GM21717 (cell line): Measurements from ENCODE around the gene MAP4K1.

Source experiments
- ATAC-seq: cut with Tn5 transposase; IDR thresholded peaks from one replicate; pipeline ENCODE4 v1.9.1; 2021; ENCODE audit warnings: mild to moderate bottlenecking, moderate library complexity; ENCODE audit not compliant: unreplicated experiment

MAP4K1 gene

GRCh38 chr19:38549061-38549460 is 68.7 kb downstream of the MAP4K1 start:
- ATAC-seq = no peak

GRCh38 chr19:38547421-38547820 is 70.3 kb downstream of the MAP4K1 start:
- no peak for ATAC-seq

- ATAC-seq = no peak
These were observed 72.2 kb downstream of the MAP4K1 start for GRCh38 chr19:38545596-38545995.

- no peak for ATAC-seq
These were observed 73.0 kb downstream of the MAP4K1 start for GRCh38 chr19:38544569-38545315.

- no peak for ATAC-seq
These were observed 73.8 kb downstream of the MAP4K1 start for GRCh38 chr19:38543807-38544568.

GRCh38 chr19:38543286-38543806 is 74.4 kb downstream of the MAP4K1 start:
- no peak for ATAC-seq

- no peak for ATAC-seq
These were observed 75.7 kb downstream of the MAP4K1 start for GRCh38 chr19:38542040-38542439.

GRCh38 chr19:38539751-38540150 is 78.0 kb downstream of the MAP4K1 start:
- ATAC-seq = no peak

GRCh38 chr19:38538793-38539528 is 78.8 kb downstream of the MAP4K1 start:
- ATAC-seq = no peak

GRCh38 chr19:38538386-38538785 is 79.4 kb downstream of the MAP4K1 start:
- ATAC-seq = no peak
